Suprapubic skin (tissue), 4 donors: Measurements from ENCODE around the gene MSH2.
"Not testable (repeated sequence)": the region's sequence is repeated elsewhere in the genome, so short reads cannot be mapped to it uniquely, and the experiment has no call there.

Experiments used
- POLR2A ChIP-seq, 2 donors: fragments of 450-650 bp; IDR thresholded peaks; one replicate each; pipeline ENCODE4 v1.6.1; 2017; ENCODE audit warnings: antibody characterized with exemption in 2 of 2, mild to moderate bottlenecking in 2 of 2, moderate library complexity in 2 of 2
- POLR2AphosphoS5 ChIP-seq, 3 donors: sonication (generic); formaldehyde crosslinking; IDR thresholded peaks; one replicate each; pipeline ENCODE4 v1.6.1; 2017; ENCODE audit warnings: antibody characterized with exemption in 3 of 3
- TF ChIP-seq, protein P1 (sequence below), 2 donors: fragments of 200-600 bp in 1 of 2; fragments of 450-650 bp in 1 of 2; sonication (generic) in 1 of 2; IDR thresholded peaks; one replicate each; pipeline ENCODE4 v1.5.1; 2016 to 2019; ENCODE audit warnings: antibody characterized with exemption in 2 of 2, mild to moderate bottlenecking in 1 of 2, moderate library complexity in 1 of 2

DNA sequence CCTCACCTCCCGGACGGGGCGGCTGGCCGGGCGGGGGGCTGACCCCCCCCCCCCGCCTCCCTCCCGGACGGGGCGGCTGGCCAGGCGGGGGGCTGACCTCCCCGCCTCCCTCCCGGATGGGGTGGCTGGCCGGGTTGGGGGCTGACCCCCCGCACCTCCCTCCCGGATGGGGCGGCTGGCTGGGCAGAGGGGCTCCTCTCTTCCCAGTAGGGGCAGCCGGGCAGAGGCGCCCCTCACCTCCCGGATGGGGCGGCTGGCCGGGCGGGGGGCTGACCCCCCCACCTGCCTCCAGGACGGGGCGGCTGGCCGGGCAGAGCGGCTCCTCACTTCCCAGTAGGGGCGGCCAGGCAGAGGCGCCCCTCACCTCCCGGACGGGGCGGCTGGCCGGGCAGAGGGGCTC lies 30.1 kb downstream of the MSH2 start:
- TF ChIP-seq, protein P1, sequence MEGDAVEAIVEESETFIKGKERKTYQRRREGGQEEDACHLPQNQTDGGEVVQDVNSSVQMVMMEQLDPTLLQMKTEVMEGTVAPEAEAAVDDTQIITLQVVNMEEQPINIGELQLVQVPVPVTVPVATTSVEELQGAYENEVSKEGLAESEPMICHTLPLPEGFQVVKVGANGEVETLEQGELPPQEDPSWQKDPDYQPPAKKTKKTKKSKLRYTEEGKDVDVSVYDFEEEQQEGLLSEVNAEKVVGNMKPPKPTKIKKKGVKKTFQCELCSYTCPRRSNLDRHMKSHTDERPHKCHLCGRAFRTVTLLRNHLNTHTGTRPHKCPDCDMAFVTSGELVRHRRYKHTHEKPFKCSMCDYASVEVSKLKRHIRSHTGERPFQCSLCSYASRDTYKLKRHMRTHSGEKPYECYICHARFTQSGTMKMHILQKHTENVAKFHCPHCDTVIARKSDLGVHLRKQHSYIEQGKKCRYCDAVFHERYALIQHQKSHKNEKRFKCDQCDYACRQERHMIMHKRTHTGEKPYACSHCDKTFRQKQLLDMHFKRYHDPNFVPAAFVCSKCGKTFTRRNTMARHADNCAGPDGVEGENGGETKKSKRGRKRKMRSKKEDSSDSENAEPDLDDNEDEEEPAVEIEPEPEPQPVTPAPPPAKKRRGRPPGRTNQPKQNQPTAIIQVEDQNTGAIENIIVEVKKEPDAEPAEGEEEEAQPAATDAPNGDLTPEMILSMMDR (IDR thresholded peaks at IDR 0.05): not testable (repeated sequence)
- TF ChIP-seq POLR2AphosphoS5, POLR2A (IDR thresholded peaks at IDR 0.05): not testable (repeated sequence)
